Common myeloid progenitor, CD34-positive (primary cell): ENCODE measurements around the gene UBR3.

Experiments used
- CTCF ChIA-PET: fragments of 350-600 bp; sonication (Branson Sonifier 250); formaldehyde crosslinking; loops from one replicate; lab custom pipeline; 2021; ENCODE audit warnings: antibody characterized with exemption; lab: Charles Lee
- POLR2A ChIA-PET: fragments of 350-600 bp; sonication (Branson Sonifier 250); formaldehyde crosslinking; loops from one replicate; lab custom pipeline; 2021; ENCODE audit warnings: antibody characterized with exemption; lab: Charles Lee
- DNase-seq, 3 donors: peaks; one replicate each; pipeline versions ENCODE4 v3.0.0 to v3.0.0-alpha.2; 2013
- H3K27ac ChIP-seq, 2 experiments: 1 replicate in 1 of 2; 2 replicates in 1 of 2; pipeline ENCODE4 v1.7.0; 2013; ENCODE audit warnings: inconsistent platforms in 2 of 2, low read length in 2 of 2, mild to moderate bottlenecking in 2 of 2, low read depth in 1 of 2, moderate library complexity in 1 of 2; ENCODE audit not compliant: severe bottlenecking in 2 of 2, insufficient read depth in 1 of 2, poor library complexity in 1 of 2
- H3K27me3 ChIP-seq, 5 experiments: replicated peaks in 2 of 5; 1 replicate in 3 of 5; 2 replicates in 2 of 5; pipeline versions ENCODE4 v1.6.1 to v1.7.0; 2013; ENCODE audit warnings: low read length in 4 of 5, mild to moderate bottlenecking in 2 of 5, moderate library complexity in 2 of 5, inconsistent platforms in 1 of 5; ENCODE audit not compliant: insufficient read depth in 5 of 5, control insufficient read depth in 4 of 5
- H3K36me3 ChIP-seq, 4 experiments: 1 replicate in 2 of 4; 2 replicates in 2 of 4; pipeline versions ENCODE4 v1.6.1 to v1.7.0; 2013; ENCODE audit warnings: low read length in 3 of 4, control low read depth in 1 of 4, mild to moderate bottlenecking in 1 of 4; ENCODE audit not compliant: control insufficient read depth in 4 of 4, insufficient read depth in 4 of 4
- H3K4me1 ChIP-seq, 4 experiments: 1 replicate in 3 of 4; 2 replicates in 1 of 4; pipeline versions ENCODE4 v1.6.1 to v1.7.1; 2013; ENCODE audit warnings: low read length in 3 of 4, mild to moderate bottlenecking in 3 of 4, control low read depth in 1 of 4, inconsistent platforms in 1 of 4, moderate library complexity in 1 of 4; ENCODE audit not compliant: control insufficient read depth in 4 of 4, insufficient read depth in 4 of 4; ENCODE audit errors: control extremely low read depth in 1 of 4
- H3K4me3 ChIP-seq, 7 experiments: 1 replicate in 4 of 7; 2 replicates in 3 of 7; pipeline versions ENCODE4 v1.5.1 to v1.7.0; 2013; ENCODE audit warnings: mild to moderate bottlenecking in 7 of 7, low read length in 6 of 7, moderate library complexity in 6 of 7, inconsistent platforms in 2 of 7, low read depth in 2 of 7, control low read depth in 1 of 7; ENCODE audit not compliant: insufficient read depth in 4 of 7, control insufficient read depth in 1 of 7; ENCODE audit errors: extremely low read depth in 1 of 7
- H3K9me3 ChIP-seq, 5 experiments: 1 replicate in 4 of 5; 2 replicates in 1 of 5; pipeline versions ENCODE4 v1.6.1 to v1.7.1; 2013; ENCODE audit warnings: low read length in 4 of 5, mild to moderate bottlenecking in 2 of 5, inconsistent platforms in 1 of 5, low read depth in 1 of 5, moderate library complexity in 1 of 5; ENCODE audit not compliant: control insufficient read depth in 4 of 5, insufficient read depth in 2 of 5; ENCODE audit errors: control extremely low read depth in 1 of 5
- WGBS: methylation state at CpG from one replicate; pipeline ENCODE4 v1.1.5; 2013; ENCODE audit not compliant: insufficient coverage; 5-methylcytosine and 5-hydroxymethylcytosine counted together

UBR3 gene

DNA sequence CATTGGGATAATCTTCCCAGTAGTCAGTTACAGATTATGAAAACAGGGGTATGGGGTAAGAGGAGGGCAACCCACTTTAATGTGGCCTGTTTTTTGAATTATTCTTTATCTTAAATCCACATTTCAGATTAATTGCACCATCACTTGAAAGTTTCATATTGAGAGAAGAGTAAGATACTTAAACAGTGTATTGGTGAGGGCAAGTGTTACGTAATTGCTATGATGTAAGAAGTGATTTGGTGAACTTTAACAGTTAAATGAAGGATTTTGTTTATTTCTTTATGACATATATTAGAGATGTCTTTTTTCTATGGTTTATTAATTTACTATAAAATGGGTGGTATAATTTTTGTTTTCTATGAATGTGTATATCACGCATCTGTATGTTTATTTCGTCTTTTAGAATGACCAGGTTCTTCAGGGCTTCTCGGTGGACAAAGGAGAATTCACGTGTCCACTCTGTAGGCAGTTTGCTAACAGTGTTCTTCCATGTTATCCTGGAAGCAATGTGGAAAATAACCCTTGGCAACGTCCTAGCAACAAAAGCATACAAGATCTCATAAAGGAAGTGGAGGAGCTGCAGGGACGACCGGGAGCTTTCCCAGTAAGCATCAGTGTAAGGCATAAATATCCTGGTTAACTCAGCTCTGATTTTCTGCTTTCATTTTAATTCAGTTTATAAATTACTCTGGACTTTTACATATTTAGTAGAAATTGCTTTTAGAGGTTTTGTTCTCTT lies 179.5 kb downstream of the UBR3 start:
- H3K36me3 ChIP-seq, result peaks cover 6 to 19% (median 11%) of the 10 kb centered on the region in 4 experiments
- no peaks in the 10 kb centered on the region for H3K9me3 ChIP-seq
- no peak for DNase-seq
- ChIA-PET POLR2A (interaction anchor here (1.2 kb wide), 1 partner anchor 14 kb away, joined by 3 read pairs; no protein-coding TSS in a partner anchor), CTCF (no interaction called here)
- H3K4me1 ChIP-seq, result no peaks in the 10 kb centered on the region
- H3K27me3 ChIP-seq, result no peaks in the 10 kb centered on the region
- 97% methylated on average over 5 of the region's 8 CpGs for WGBS
- no peak overlapping the region for H3K27ac ChIP-seq
- no peak overlapping the region for H3K4me3 ChIP-seq

DNA sequence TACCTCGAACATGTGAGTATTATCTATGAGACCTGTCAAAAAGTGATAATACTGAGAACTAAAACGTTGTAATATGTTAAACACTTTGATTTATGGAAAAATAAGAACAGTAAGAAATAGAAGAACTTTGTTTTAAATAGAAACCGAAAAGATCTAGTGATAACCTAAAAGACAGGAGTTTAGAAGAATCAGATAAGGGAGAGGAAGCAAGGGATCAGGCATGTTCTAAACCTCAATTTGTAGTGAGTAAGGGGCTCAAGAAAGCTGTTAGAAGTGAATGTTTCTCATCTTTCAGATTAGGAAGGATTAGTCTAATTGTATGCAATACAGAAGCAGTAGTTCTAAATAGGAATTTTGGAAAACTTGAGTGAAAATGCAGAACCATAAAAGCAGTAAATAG lies 182.0 kb downstream of the UBR3 start:
- WGBS, result 67% methylated on average over 3 of the region's 3 CpGs

DNA sequence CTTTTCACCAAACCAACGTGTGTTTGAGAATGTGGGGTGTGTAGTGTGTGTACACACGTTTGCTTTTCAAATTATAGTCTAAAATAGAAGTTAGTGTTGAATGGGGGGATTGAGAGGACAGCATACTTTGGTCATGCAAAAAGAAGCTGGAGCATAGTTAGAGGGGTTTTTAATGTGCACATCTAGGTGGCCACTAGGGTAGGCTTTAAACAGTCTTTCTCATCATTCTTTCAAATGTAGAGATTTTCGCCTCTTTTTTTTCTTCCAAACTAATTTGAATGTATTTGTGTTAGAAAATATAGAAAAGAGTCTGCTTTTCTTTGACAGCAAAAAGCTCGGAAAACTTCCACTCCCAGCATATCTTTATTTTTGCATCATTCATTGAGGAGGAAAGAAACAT lies 185.5 kb downstream of the UBR3 start:
- Histone ChIP-seq H3K9me3 (no peaks in the 10 kb centered on the region), H3K4me3 (no peak overlapping the region), H3K36me3 (peaks cover 0 to 2% (median 1%) of the 10 kb centered on the region in 4 experiments), H3K4me1 (peaks cover 0 to 2% (median 0%) of the 10 kb centered on the region in 4 experiments), H3K27ac (no peak overlapping the region), H3K27me3 (no peaks in the 10 kb centered on the region)
- POLR2A ChIA-PET, result no interaction called here
- 100% methylated on average over 1 of the region's 4 CpGs for WGBS
- DNase-seq, result no peak
- CTCF ChIA-PET, result no interaction called here

More for the DNA sequence above, 182.0 kb downstream of the UBR3 start:
- POLR2A ChIA-PET, result no interaction called here
- H3K4me1 ChIP-seq, result peaks cover 0 to 2% (median 0%) of the 10 kb centered on the region in 4 experiments
- H3K27ac ChIP-seq, result no peak overlapping the region
- no peaks in the 10 kb centered on the region for H3K9me3 ChIP-seq
- H3K4me3 ChIP-seq, result no peak overlapping the region
- peaks cover 2 to 7% (median 4%) of the 10 kb centered on the region in 4 experiments for H3K36me3 ChIP-seq
- no peaks in the 10 kb centered on the region for H3K27me3 ChIP-seq
- DNase-seq, result no peak
- CTCF ChIA-PET, result no interaction called here

DNA sequence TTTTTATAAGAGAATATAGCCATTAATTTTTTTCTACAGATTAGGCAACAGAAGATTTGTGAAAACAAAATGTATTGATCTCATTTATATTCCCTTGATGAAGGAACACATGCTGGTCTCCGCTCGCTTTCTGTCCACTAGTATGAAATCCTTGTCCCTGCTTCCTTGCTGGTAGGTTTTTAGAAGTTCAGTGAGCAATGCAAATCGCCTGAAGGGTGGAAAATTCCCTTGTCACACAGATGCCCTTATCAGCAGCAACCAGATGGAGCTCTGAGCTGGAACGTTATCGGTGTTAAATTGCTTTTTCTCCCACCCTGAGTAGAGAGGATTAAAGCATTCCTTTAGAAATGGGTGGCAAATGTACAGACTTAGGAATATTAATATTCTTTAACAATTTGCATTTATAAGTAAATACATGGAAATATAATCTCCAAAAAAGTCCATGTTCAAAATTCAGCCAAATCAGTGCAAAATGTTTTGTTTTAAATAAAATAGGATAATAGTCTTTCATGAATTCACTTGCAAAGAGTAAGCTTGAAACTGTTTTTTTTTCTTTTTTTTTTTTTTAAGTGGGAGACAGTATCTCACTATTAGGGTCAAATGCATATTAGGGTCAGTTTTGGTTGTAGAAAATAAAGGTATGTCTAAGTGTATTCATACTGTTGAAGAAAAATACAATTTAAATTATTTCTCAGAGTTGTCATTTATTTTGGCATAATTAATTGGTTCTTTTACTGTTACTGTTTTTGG lies 186.7 kb downstream of the UBR3 start:
- H3K36me3 ChIP-seq, result peaks cover 0 to 5% (median 0%) of the 10 kb centered on the region in 4 experiments
- H3K9me3 ChIP-seq, result no peaks in the 10 kb centered on the region
- no peaks in the 10 kb centered on the region for H3K27me3 ChIP-seq
- CTCF ChIA-PET, result interaction anchor here (0.6 to 1.6 kb wide), 2 partner anchors 15 to 1923 kb away, joined by 3 read pairs; no protein-coding TSS in a partner anchor
- POLR2A ChIA-PET, result no interaction called here
- H3K4me1 ChIP-seq, result peaks cover 0 to 2% (median 0%) of the 10 kb centered on the region in 4 experiments
- WGBS, result 50% methylated on average over 3 of the region's 5 CpGs
- peak; percentile 64 to 86 (median 77) for DNase-seq
- H3K27ac ChIP-seq, result peak overlapping the region in 1 of 2 experiments; percentile 63
- H3K4me3 ChIP-seq, result no peak overlapping the region

DNA sequence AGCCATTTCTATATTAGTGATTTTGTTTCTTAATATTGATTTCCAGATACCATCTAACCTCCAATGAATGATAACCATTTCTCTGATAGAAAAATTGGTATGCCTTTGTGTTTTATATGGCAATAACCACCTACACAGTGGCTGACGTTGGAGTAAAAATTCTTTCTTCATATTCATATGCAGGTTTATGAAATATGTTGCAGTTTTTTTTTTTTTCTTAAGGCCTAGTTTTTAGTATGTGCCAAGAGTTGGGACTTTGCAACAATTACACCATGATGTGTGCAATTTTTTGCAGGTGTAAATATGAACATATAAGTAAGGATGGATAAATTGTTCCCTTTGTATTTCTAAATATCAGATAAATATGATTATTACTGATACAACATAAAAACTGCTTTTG lies 187.5 kb downstream of the UBR3 start:
- no peak overlapping the region for H3K4me3 ChIP-seq
- peak overlapping the region in 1 of 2 experiments; percentile 62 for H3K27ac ChIP-seq
- peaks cover 0 to 4% (median 0%) of the 10 kb centered on the region in 4 experiments for H3K36me3 ChIP-seq
- H3K27me3 ChIP-seq, result no peaks in the 10 kb centered on the region
- WGBS, result no CpG with 5 or more reads among the region's 1 CpG
- no peaks in the 10 kb centered on the region for H3K9me3 ChIP-seq
- POLR2A ChIA-PET, result no interaction called here
- peaks cover 0 to 2% (median 0%) of the 10 kb centered on the region in 4 experiments for H3K4me1 ChIP-seq
- DNase-seq, result no peak
- CTCF ChIA-PET, result interaction anchor here (1.6 kb wide), 1 partner anchor 16 kb away, joined by 3 read pairs; no protein-coding TSS in a partner anchor

DNA sequence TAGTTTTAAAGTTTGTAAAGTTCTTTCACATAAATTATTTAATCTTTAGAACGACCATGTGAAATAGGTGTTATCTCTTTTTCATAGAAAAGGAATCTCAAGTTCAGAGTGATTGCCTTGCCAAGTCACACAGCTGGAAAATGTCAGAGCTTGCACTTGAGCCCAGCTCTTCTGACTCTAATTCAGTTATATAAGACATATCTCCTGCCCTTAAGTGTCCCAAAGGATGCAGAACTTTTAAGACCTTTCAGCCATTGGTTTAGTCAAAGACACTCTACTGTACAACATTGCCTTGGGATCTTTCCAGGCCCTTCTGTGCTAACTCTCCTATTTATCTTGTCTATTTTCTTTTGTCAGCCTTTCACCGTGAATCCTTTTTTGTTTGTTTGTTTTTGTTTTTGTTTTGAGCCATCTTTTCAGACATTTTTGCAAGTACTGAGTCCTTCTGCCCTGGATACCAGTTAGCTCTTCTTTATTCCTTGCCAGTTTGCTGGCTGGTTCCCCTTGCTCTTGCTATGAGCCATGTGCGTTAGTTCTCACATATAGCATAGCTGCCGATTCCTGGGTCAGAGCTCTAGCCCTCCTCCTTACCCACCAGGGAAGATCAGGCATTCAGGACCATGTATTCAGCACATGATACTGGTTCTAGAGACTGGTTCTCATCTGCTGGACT lies 190.7 kb downstream of the UBR3 start:
- WGBS, result 95% methylated on average over 2 of the region's 4 CpGs
- POLR2A ChIA-PET, result no interaction called here

More for the DNA sequence above, 190.7 kb downstream of the UBR3 start:
- Histone ChIP-seq H3K27me3 (no peaks in the 10 kb centered on the region), H3K4me1 (peaks cover 0 to 2% (median 0%) of the 10 kb centered on the region in 4 experiments), H3K36me3 (peaks cover 2 to 11% (median 7%) of the 10 kb centered on the region in 4 experiments), H3K9me3 (no peaks in the 10 kb centered on the region), H3K4me3 (no peak overlapping the region), H3K27ac (no peak overlapping the region)
- no peak for DNase-seq
- CTCF ChIA-PET, result no interaction called here
